GM21381 (cell line): ENCODE data around the gene NEDD4.
"Not testable (repeated sequence)": the region's sequence is repeated elsewhere in the genome, so short reads cannot be mapped to it uniquely, and the experiment has no call there.

ENCODE experiments used
- ATAC-seq: cut with Tn5 transposase; IDR thresholded peaks from one replicate; pipeline ENCODE4 v1.9.1; 2021; ENCODE audit warnings: mild to moderate bottlenecking, moderate library complexity; ENCODE audit not compliant: unreplicated experiment

NEDD4 gene

GRCh38 chr15:55960946-55961345, 32.5 kb downstream of the NEDD4 start:
- ATAC-seq = no peak

- ATAC-seq = no peak
These were observed 33.5 kb downstream of the NEDD4 start for GRCh38 chr15:55959744-55960447.

GRCh38 chr15:55958349-55958748, 35.1 kb downstream of the NEDD4 start:
- no peak for ATAC-seq

- no peak for ATAC-seq
These were observed 38.4 kb downstream of the NEDD4 start for GRCh38 chr15:55954862-55955605.

- ATAC-seq = not testable (repeated sequence)
These were observed 40.7 kb downstream of the NEDD4 start for GRCh38 chr15:55952501-55953274.

GRCh38 chr15:55944606-55945005, 48.8 kb downstream of the NEDD4 start:
- not testable (repeated sequence) for ATAC-seq

- no peak for ATAC-seq
These were observed 51.1 kb downstream of the NEDD4 start for GRCh38 chr15:55942332-55942731.

- ATAC-seq = no peak
These were observed 56.4 kb downstream of the NEDD4 start for GRCh38 chr15:55937040-55937439.

GRCh38 chr15:55928955-55929354, 64.5 kb downstream of the NEDD4 start:
- ATAC-seq = no peak

- ATAC-seq = no peak
These were observed 71.7 kb downstream of the NEDD4 start for GRCh38 chr15:55921744-55922143.

- ATAC-seq = no peak
These were observed 75.5 kb downstream of the NEDD4 start for GRCh38 chr15:55917881-55918296.

- no peak for ATAC-seq
These were observed 76.6 kb downstream of the NEDD4 start for GRCh38 chr15:55916666-55917409.

GRCh38 chr15:55915876-55916567, 77.4 kb downstream of the NEDD4 start:
- ATAC-seq = no peak

- ATAC-seq = no peak
These were observed 78.2 kb downstream of the NEDD4 start for GRCh38 chr15:55915221-55915620.

- ATAC-seq = no peak
These were observed 79.0 kb downstream of the NEDD4 start for GRCh38 chr15:55914446-55914845.

GRCh38 chr15:55912982-55913381, 80.4 kb downstream of the NEDD4 start:
- ATAC-seq = no peak

GRCh38 chr15:55909036-55909811, 84.2 kb downstream of the NEDD4 start:
- ATAC-seq = no peak

GRCh38 chr15:55907797-55908196, 85.6 kb downstream of the NEDD4 start:
- ATAC-seq = no peak

GRCh38 chr15:55902981-55903380, 90.4 kb downstream of the NEDD4 start:
- ATAC-seq = no peak

- no peak for ATAC-seq
These were observed 93.4 kb downstream of the NEDD4 start for GRCh38 chr15:55900019-55900418.
